Psoas muscle (tissue), 8 donors: ENCODE results near the gene RAB3A. TPM values are rescaled to one million over a fixed set of nuclear protein-coding genes. Genes with fewer than 3 reads are reported as not detected.

ENCODE experiments used
- ATAC-seq, 4 donors: fragments of 200-7000 bp; cut with Tn5 transposase; one replicate each; pipeline ENCODE4 v1.9.1; 2020; ENCODE audit warnings: moderate library complexity in 3 of 4, mild to moderate bottlenecking in 2 of 4
- DNase-seq, 2 donors: peaks; one replicate each; pipeline ENCODE4 v3.0.0-alpha.2; 2020
- H3K27ac ChIP-seq: fragments of 200-600 bp; one replicate; pipeline ENCODE4 v1.8.0; 2022
- H3K27me3 ChIP-seq, 3 donors: fragments of 200-600 bp in 1 of 3; one replicate each; pipeline versions ENCODE4 v1.6.1 to v1.8.0; 2013 to 2022; ENCODE audit warnings: low read length in 2 of 3, mild to moderate bottlenecking in 2 of 3, moderate library complexity in 1 of 3; ENCODE audit not compliant: insufficient read depth in 3 of 3
- H3K36me3 ChIP-seq, 2 donors: fragments of 200-600 bp in 1 of 2; one replicate each; pipeline versions ENCODE4 v1.6.1 to v1.8.0; 2013 to 2022; ENCODE audit warnings: low read depth in 1 of 2, mild to moderate bottlenecking in 1 of 2, moderate library complexity in 1 of 2; ENCODE audit not compliant: insufficient read depth in 1 of 2
- H3K4me1 ChIP-seq: fragments of 200-600 bp; one replicate; pipeline ENCODE4 v1.8.0; 2022
- H3K4me3 ChIP-seq: fragments of 200-600 bp; one replicate; pipeline ENCODE4 v1.8.0; 2022; ENCODE audit warnings: mild to moderate bottlenecking
- H3K9me3 ChIP-seq: fragments of 200-600 bp; one replicate; pipeline ENCODE4 v1.8.0; 2022
- CTCF ChIP-seq: fragments of 200-600 bp; IDR thresholded peaks from one replicate; pipeline ENCODE4 v1.8.0; 2022; ENCODE audit warnings: antibody characterized with exemption
- WGBS, 3 donors: extraction: QIAGEN DNeasy Blood & Tissue Kit; methylation state at CpG; one replicate each; pipeline versions ENCODE4 v1.1.6 to v1.1.7; 2013; 5-methylcytosine and 5-hydroxymethylcytosine counted together
- intact Hi-C, 2 donors: fragments of 100-400 bp; cut with DNase I; formaldehyde crosslinking; loops; one replicate each; pipeline versions ENCODE4 v1.11.0 to v1.14.2; 2022
- polyA plus RNA-seq, 3 donors: library from polyadenylated mRNA; stranded (reverse); fragments of 200-250 nt; gene quantifications; one replicate each; pipeline ENCODE4 v1.2.3, GENCODE V29; 2013
- total RNA-seq, 4 donors: library from RNA; stranded (reverse); fragmentation: NEBNext Ultra II Directional in 2 of 4; extraction: Animal tissue kit (Norgen Biotek cat#: 25700) in 2 of 4; gene quantifications; one replicate each; pipeline versions ENCODE4 v1.2.1 to v1.2.4, GENCODE V29; 2021 to 2023
- donor health status: healthy with polysubstance abuse.
- donor health status: DM: no; HTN: no; CAD: no; lungs with moderate emphysema.
- donor health status: Bipolar disorder and iron deficiency.
- donor health status: healthy.
- donor health status: DM: yes; HTN: yes; CAD: no.
- donor health status: DM: no; HTN: no; CAD: no.
- donor health status: DM: no; HTN: no; CAD: no.
- donor health status: DM: yes; HTN: yes; CAD: no.

Gene RAB3A
- total and polyA plus RNA-seq, 7 donors = 0.44 to 3.6 (median 0.86) TPM

GRCh38 chr19:18147396-18147795, 56.4 kb downstream of the RAB3A start:
- Histone ChIP-seq H3K4me1 (peaks cover 10% of the 10 kb centered on the region), H3K9me3 (no peaks in the 10 kb centered on the region), H3K36me3 (peaks cover 0 to 25% of the 10 kb centered on the region in 2 donors), H3K4me3 (no peak overlapping the region), H3K27me3 (no peaks in the 10 kb centered on the region), H3K27ac (no peak overlapping the region)
- no peak for TF ChIP-seq CTCF
- WGBS, 3 donors = 91% methylated on average over 13 of the region's 13 CpGs
- intact Hi-C loops = no loop called here
- no peak for ATAC-seq
- no peak for DNase-seq

Other genes starting within 250 kb of the RAB3A start
- not detected for gene KCNN1, start 236.9 kb downstream of the RAB3A start, total RNA-seq
- gene KCNN1, start 236.9 kb downstream of the RAB3A start, polyA plus RNA-seq = under 1 TPM in 2 of 3 donors, not detected in 1; 0.01 to 0.06 TPM
- gene ARRDC2, start 195.9 kb downstream of the RAB3A start, total RNA-seq = 100 to 1,000 TPM in 2 of 4 donors, 10 to 100 TPM in 2; 43.4 to 399 (median 98.4) TPM
- 100 to 1,000 TPM; 173 to 294 (median 281) TPM for gene ARRDC2, start 195.9 kb downstream of the RAB3A start, polyA plus RNA-seq
- under 1 TPM; 0.15 to 0.53 (median 0.26) TPM for gene IL12RB1, start 117.1 kb downstream of the RAB3A start, total RNA-seq
- gene IL12RB1, start 117.1 kb downstream of the RAB3A start, polyA plus RNA-seq = under 1 TPM in 2 of 3 donors, not detected in 1; 0.14 to 0.17 TPM
- 1 to 10 TPM; 1.7 to 5.1 (median 3.2) TPM for gene MAST3, start 106.3 kb downstream of the RAB3A start, total RNA-seq
- gene MAST3, start 106.3 kb downstream of the RAB3A start, polyA plus RNA-seq = 1 to 10 TPM in 1 of 3 donors, under 1 TPM in 2; 0.34 to 2.5 (median 0.96) TPM
- gene PIK3R2, start 50.9 kb downstream of the RAB3A start, total RNA-seq = 10 to 100 TPM in 3 of 4 donors, 1 to 10 TPM in 1; 8.6 to 20.8 (median 15.0) TPM
- gene PIK3R2, start 50.9 kb downstream of the RAB3A start, polyA plus RNA-seq = 1 to 10 TPM; 4.6 to 6.0 (median 4.7) TPM
- gene IFI30, start 30.2 kb downstream of the RAB3A start, total RNA-seq = 10 to 100 TPM in 3 of 4 donors, 1 to 10 TPM in 1; 4.3 to 21.5 (median 12.5) TPM
- gene IFI30, start 30.2 kb downstream of the RAB3A start, polyA plus RNA-seq = 10 to 100 TPM in 1 of 3 donors, 1 to 10 TPM in 2; 1.4 to 11.7 (median 4.7) TPM
- gene MPV17L2, start 10.8 kb downstream of the RAB3A start, total RNA-seq = 10 to 100 TPM in 1 of 4 donors, 1 to 10 TPM in 3; 5.9 to 12.7 (median 8.4) TPM
- gene MPV17L2, start 10.8 kb downstream of the RAB3A start, polyA plus RNA-seq = 10 to 100 TPM; 19.9 to 23.3 (median 20.7) TPM
- gene PDE4C, start 22.4 kb upstream of the RAB3A start, total RNA-seq = 1 to 10 TPM in 1 of 4 donors, under 1 TPM in 3; 0.27 to 2.5 (median 0.86) TPM
- under 1 TPM; 0.43 to 0.86 (median 0.86) TPM for gene PDE4C, start 22.4 kb upstream of the RAB3A start, polyA plus RNA-seq
- 1 to 10 TPM in 1 of 4 donors, under 1 TPM in 3; 0.32 to 1.5 (median 0.43) TPM for gene IQCN, start 70.4 kb upstream of the RAB3A start, total RNA-seq
- under 1 TPM; 0.12 to 0.57 (median 0.17) TPM for gene IQCN, start 70.4 kb upstream of the RAB3A start, polyA plus RNA-seq
- 10 to 100 TPM; 68.0 to 77.1 (median 72.1) TPM for gene JUND, start 77.6 kb upstream of the RAB3A start, total RNA-seq
- gene JUND, start 77.6 kb upstream of the RAB3A start, polyA plus RNA-seq = 10 to 100 TPM; 22.7 to 40.3 (median 38.9) TPM
- 100 to 1,000 TPM in 2 of 4 donors, 10 to 100 TPM in 2; 87.9 to 136 (median 112) TPM for gene LSM4, start 119.0 kb upstream of the RAB3A start, total RNA-seq
- 100 to 1,000 TPM; 118 to 215 (median 139) TPM for gene LSM4, start 119.0 kb upstream of the RAB3A start, polyA plus RNA-seq
- 10 to 100 TPM; 18.3 to 47.8 (median 31.7) TPM for gene PGPEP1, start 136.6 kb upstream of the RAB3A start, total RNA-seq
- 10 to 100 TPM in 1 of 3 donors, 1 to 10 TPM in 2; 8.0 to 13.8 (median 9.1) TPM for gene PGPEP1, start 136.6 kb upstream of the RAB3A start, polyA plus RNA-seq
- 1 to 10 TPM in 2 of 4 donors, under 1 TPM in 2; 0.50 to 8.5 (median 2.2) TPM for gene GDF15, start 182.1 kb upstream of the RAB3A start, total RNA-seq
- 10 to 100 TPM in 1 of 3 donors, under 1 TPM in 2; 0.27 to 37.1 (median 0.35) TPM for gene GDF15, start 182.1 kb upstream of the RAB3A start, polyA plus RNA-seq
- 1 to 10 TPM; 2.0 to 4.1 (median 2.4) TPM for gene LRRC25, start 193.6 kb upstream of the RAB3A start, total RNA-seq
- 1 to 10 TPM in 2 of 3 donors, under 1 TPM in 1; 0.65 to 5.2 (median 1.3) TPM for gene LRRC25, start 193.6 kb upstream of the RAB3A start, polyA plus RNA-seq
- 10 to 100 TPM; 29.1 to 46.1 (median 29.6) TPM for gene SSBP4, start 215.4 kb upstream of the RAB3A start, total RNA-seq
- gene SSBP4, start 215.4 kb upstream of the RAB3A start, polyA plus RNA-seq = 10 to 100 TPM; 25.8 to 37.8 (median 28.6) TPM
- gene ISYNA1, start 234.1 kb upstream of the RAB3A start, total RNA-seq = 10 to 100 TPM in 3 of 4 donors, 1 to 10 TPM in 1; 9.8 to 17.0 (median 10.9) TPM
- 1 to 10 TPM; 6.3 to 8.6 (median 8.0) TPM for gene ISYNA1, start 234.1 kb upstream of the RAB3A start, polyA plus RNA-seq